Peyer's patch (tissue), 4 donors: ENCODE results near the gene NDUFS1.

Experiments used
- CTCF ChIP-seq, 6 experiments: fragments of 450-650 bp in 4 of 6; fragments of 200-600 bp in 2 of 6; sonication (generic) in 1 of 6; IDR thresholded peaks; one replicate each; pipeline ENCODE4 v1.5.1; 2017 to 2019; ENCODE audit warnings: antibody characterized with exemption in 6 of 6, mild to moderate bottlenecking in 3 of 6, moderate library complexity in 1 of 6
- POLR2A ChIP-seq, 2 donors: fragments of 450-650 bp; IDR thresholded peaks; one replicate each; pipeline ENCODE4 v1.5.1; 2017; ENCODE audit warnings: antibody characterized with exemption in 2 of 2, mild to moderate bottlenecking in 2 of 2, moderate library complexity in 2 of 2

- TF ChIP-seq CTCF (IDR thresholded peaks at IDR 0.05) (no peak), POLR2A (IDR thresholded peaks at IDR 0.05) (no peak)
These were observed 91.0 kb downstream of the NDUFS1 start for GRCh38 chr2:206068207-206068606.
